Smooth muscle cell (in vitro differentiated cells): Measurements from ENCODE around the gene CEP95. TPM values are rescaled to one million over a fixed set of nuclear protein-coding genes. Genes with fewer than 3 reads are reported as not detected.

Source experiments
- DNase-seq: peaks from one replicate; lab custom pipeline; 2025; ENCODE audit not compliant: unreplicated experiment; lab: John Stamatoyannopoulos, UW
- H2AFZ ChIP-seq: fragments of 200-600 bp; sonication (generic); 2 replicates; pipeline ENCODE4 v1.6.0; 2016; ENCODE audit warnings: antibody characterized with exemption, low read depth, mild to moderate bottlenecking
- H3F3A ChIP-seq: fragments of 200-600 bp; sonication (generic); 2 replicates; pipeline ENCODE4 v1.6.0; 2017; ENCODE audit warnings: antibody characterized with exemption, low read depth
- H3K27ac ChIP-seq: fragments of 200-600 bp; sonication (generic); 2 replicates; pipeline ENCODE4 v1.5.1; 2016; ENCODE audit warnings: low read depth, mild to moderate bottlenecking
- H3K27me3 ChIP-seq: fragments of 200-600 bp; sonication (generic); 2 replicates; pipeline ENCODE4 v1.6.1; 2016; ENCODE audit warnings: low read depth, mild to moderate bottlenecking
- H3K36me3 ChIP-seq: fragments of 200-600 bp; sonication (generic); 2 replicates; pipeline ENCODE4 v1.5.1; 2016; ENCODE audit warnings: low read depth
- H3K4me1 ChIP-seq: fragments of 200-600 bp; sonication (generic); 2 replicates; pipeline ENCODE4 v1.5.1; 2016; ENCODE audit warnings: low read depth
- H3K4me2 ChIP-seq: fragments of 200-600 bp; sonication (generic); 2 replicates; pipeline ENCODE4 v1.6.0; 2016; ENCODE audit warnings: mild to moderate bottlenecking
- H3K4me3 ChIP-seq: fragments of 200-600 bp; sonication (generic); 2 replicates; pipeline ENCODE4 v1.5.1; 2016; ENCODE audit warnings: mild to moderate bottlenecking
- H3K79me2 ChIP-seq: fragments of 200-600 bp; sonication (generic); 2 replicates; pipeline ENCODE4 v1.6.0; 2016; ENCODE audit warnings: low read depth, mild to moderate bottlenecking
- H3K9ac ChIP-seq: fragments of 200-600 bp; sonication (generic); 2 replicates; pipeline ENCODE4 v1.6.0; 2016; ENCODE audit warnings: low read depth
- H3K9me3 ChIP-seq: fragments of 200-600 bp; sonication (generic); replicated peaks from 2 replicates; pipeline ENCODE4 v1.5.1; 2016; ENCODE audit warnings: low read depth
- H4K20me1 ChIP-seq: fragments of 200-600 bp; sonication (generic); 2 replicates; pipeline ENCODE4 v1.6.0; 2016; ENCODE audit warnings: low read depth
- WGBS: methylation state at CpG from one replicate; pipeline ENCODE4 v1.1.7; 2016; ENCODE audit warnings: low lambda C conversion rate; 5-methylcytosine and 5-hydroxymethylcytosine counted together
- polyA plus RNA-seq: library from polyadenylated mRNA; unstranded; fragments of >200 nt; fragmentation: Nextera tagmentation; extraction: Ambion mirVana; gene quantifications from 2 replicates; pipeline ENCODE4 v1.2.1, GENCODE V29; 2016
- total RNA-seq: library from RNA; depleted of rRNA; stranded (reverse); fragments of >200 nt; gene quantifications from 2 replicates; pipeline ENCODE4 v1.2.3, GENCODE V29; 2014
- TF ChIP-seq, protein P1 (sequence below): fragments of 200-600 bp; sonication (generic); IDR thresholded peaks from 2 replicates; pipeline ENCODE4 v1.5.1; 2017; ENCODE audit warnings: borderline replicate concordance, mild to moderate bottlenecking, antibody characterized with exemption; ENCODE audit not compliant: insufficient read depth, poor library complexity, severe bottlenecking

The CEP95 gene
- total and polyA plus RNA-seq, 2 experiments from 2014 or later: 21.3 to 55.4 TPM

- no peaks in the 10 kb centered on the region for H3K9me3 ChIP-seq
- no peaks in the 10 kb centered on the region for H3K79me2 ChIP-seq
- peaks cover 23% of the 10 kb centered on the region for H3F3A ChIP-seq
- H3K4me1 ChIP-seq: no peaks in the 10 kb centered on the region
- WGBS: 89% methylated on average over 5 of the region's 5 CpGs
- DNase-seq: no peak
- no peaks in the 10 kb centered on the region for H3K27me3 ChIP-seq
- TF ChIP-seq, protein P1, sequence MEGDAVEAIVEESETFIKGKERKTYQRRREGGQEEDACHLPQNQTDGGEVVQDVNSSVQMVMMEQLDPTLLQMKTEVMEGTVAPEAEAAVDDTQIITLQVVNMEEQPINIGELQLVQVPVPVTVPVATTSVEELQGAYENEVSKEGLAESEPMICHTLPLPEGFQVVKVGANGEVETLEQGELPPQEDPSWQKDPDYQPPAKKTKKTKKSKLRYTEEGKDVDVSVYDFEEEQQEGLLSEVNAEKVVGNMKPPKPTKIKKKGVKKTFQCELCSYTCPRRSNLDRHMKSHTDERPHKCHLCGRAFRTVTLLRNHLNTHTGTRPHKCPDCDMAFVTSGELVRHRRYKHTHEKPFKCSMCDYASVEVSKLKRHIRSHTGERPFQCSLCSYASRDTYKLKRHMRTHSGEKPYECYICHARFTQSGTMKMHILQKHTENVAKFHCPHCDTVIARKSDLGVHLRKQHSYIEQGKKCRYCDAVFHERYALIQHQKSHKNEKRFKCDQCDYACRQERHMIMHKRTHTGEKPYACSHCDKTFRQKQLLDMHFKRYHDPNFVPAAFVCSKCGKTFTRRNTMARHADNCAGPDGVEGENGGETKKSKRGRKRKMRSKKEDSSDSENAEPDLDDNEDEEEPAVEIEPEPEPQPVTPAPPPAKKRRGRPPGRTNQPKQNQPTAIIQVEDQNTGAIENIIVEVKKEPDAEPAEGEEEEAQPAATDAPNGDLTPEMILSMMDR: no peak
- H4K20me1 ChIP-seq: peaks cover 17% of the 10 kb centered on the region
- H3K4me3 ChIP-seq: no peak overlapping the region
- H3K9ac ChIP-seq: no peak overlapping the region
- no peak overlapping the region for H2AFZ ChIP-seq
- no peak overlapping the region for H3K4me2 ChIP-seq
- peaks cover 12% of the 10 kb centered on the region for H3K36me3 ChIP-seq
- H3K27ac ChIP-seq: peak overlapping the region; percentile 6
Measured at GRCh38 chr17:64540118-64540776, 33.5 kb downstream of the CEP95 start.

- peaks cover 12% of the 10 kb centered on the region for H3K36me3 ChIP-seq
- no peak overlapping the region for H3K4me3 ChIP-seq
- TF ChIP-seq, protein P1: no peak
- H3K4me2 ChIP-seq: no peak overlapping the region
- H3K9me3 ChIP-seq: no peaks in the 10 kb centered on the region
- H3K27ac ChIP-seq: no peak overlapping the region
- no peak overlapping the region for H2AFZ ChIP-seq
- no peak for DNase-seq
- peaks cover 15% of the 10 kb centered on the region for H3F3A ChIP-seq
- no peak overlapping the region for H3K9ac ChIP-seq
- WGBS: 88% methylated on average over 2 of the region's 2 CpGs
- H3K79me2 ChIP-seq: no peaks in the 10 kb centered on the region
- no peaks in the 10 kb centered on the region for H3K27me3 ChIP-seq
- H3K4me1 ChIP-seq: no peaks in the 10 kb centered on the region
- peaks cover 46% of the 10 kb centered on the region for H4K20me1 ChIP-seq
Measured at GRCh38 chr17:64544742-64545141, 38.0 kb downstream of the CEP95 start.

- Histone ChIP-seq H4K20me1 (peaks cover 53% of the 10 kb centered on the region), H3F3A (peaks cover 12% of the 10 kb centered on the region), H2AFZ (no peak overlapping the region), H3K79me2 (peaks cover 2% of the 10 kb centered on the region), H3K27ac (no peak overlapping the region), H3K9ac (no peak overlapping the region), H3K4me2 (no peak overlapping the region), H3K27me3 (no peaks in the 10 kb centered on the region), H3K9me3 (no peaks in the 10 kb centered on the region), H3K4me3 (no peak overlapping the region), H3K4me1 (no peaks in the 10 kb centered on the region), H3K36me3 (peaks cover 12% of the 10 kb centered on the region)
- DNase-seq: no peak
- 97% methylated on average over 7 of the region's 7 CpGs for WGBS
- TF ChIP-seq, protein P1: no peak
Measured at GRCh38 chr17:64546716-64547115, 39.9 kb downstream of the CEP95 start.

GRCh38 chr17:64547319-64547718 is 40.5 kb downstream of the CEP95 start:
- Histone ChIP-seq H3K9ac (no peak overlapping the region), H2AFZ (no peak overlapping the region), H3F3A (peaks cover 12% of the 10 kb centered on the region), H3K4me1 (no peaks in the 10 kb centered on the region), H3K4me3 (no peak overlapping the region), H3K36me3 (peaks cover 12% of the 10 kb centered on the region), H3K79me2 (peaks cover 2% of the 10 kb centered on the region), H3K9me3 (no peaks in the 10 kb centered on the region), H3K27me3 (no peaks in the 10 kb centered on the region), H3K4me2 (no peak overlapping the region), H3K27ac (no peak overlapping the region), H4K20me1 (peaks cover 53% of the 10 kb centered on the region)
- WGBS: 88% methylated on average over 10 of the region's 10 CpGs
- TF ChIP-seq, protein P1: no peak
- no peak for DNase-seq
